ENCODE measurements around the gene TGFBR3L.

DNA sequence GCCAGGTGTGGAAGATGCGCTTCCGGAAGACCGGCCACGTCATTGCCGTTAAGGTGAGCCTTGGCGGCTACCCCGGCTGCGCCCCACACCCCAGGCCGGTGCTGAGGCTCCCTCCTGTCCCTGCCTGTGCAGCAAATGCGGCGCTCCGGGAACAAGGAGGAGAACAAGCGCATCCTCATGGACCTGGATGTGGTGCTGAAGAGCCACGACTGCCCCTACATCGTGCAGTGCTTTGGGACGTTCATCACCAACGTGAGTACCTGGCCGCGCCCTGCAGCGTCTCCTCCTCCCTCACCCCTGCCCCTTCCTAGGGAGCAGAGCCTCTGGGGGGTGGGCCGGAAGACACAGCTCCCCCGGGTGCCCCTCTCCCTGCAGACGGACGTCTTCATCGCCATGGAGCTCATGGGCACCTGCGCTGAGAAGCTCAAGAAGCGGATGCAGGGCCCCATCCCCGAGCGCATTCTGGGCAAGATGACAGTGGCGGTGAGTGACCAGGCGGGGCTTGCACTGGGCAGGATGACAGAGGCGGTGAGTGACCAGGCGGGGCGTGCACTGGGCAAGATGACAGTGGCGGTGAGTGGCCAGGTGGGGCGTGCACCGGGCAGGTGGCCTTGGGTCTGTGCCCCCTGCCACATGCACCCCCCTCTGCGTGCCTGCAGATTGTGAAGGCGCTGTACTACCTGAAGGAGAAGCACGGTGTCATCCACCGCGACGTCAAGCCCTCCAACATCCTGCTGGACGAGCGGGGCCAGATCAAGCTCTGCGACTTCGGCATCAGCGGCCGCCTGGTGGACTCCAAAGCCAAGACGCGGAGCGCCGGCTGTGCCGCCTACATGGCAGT lies 4.1 kb upstream of the TGFBR3L start:
- TF ChIP-seq, protein P1, sequence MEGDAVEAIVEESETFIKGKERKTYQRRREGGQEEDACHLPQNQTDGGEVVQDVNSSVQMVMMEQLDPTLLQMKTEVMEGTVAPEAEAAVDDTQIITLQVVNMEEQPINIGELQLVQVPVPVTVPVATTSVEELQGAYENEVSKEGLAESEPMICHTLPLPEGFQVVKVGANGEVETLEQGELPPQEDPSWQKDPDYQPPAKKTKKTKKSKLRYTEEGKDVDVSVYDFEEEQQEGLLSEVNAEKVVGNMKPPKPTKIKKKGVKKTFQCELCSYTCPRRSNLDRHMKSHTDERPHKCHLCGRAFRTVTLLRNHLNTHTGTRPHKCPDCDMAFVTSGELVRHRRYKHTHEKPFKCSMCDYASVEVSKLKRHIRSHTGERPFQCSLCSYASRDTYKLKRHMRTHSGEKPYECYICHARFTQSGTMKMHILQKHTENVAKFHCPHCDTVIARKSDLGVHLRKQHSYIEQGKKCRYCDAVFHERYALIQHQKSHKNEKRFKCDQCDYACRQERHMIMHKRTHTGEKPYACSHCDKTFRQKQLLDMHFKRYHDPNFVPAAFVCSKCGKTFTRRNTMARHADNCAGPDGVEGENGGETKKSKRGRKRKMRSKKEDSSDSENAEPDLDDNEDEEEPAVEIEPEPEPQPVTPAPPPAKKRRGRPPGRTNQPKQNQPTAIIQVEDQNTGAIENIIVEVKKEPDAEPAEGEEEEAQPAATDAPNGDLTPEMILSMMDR (IDR thresholded peaks at IDR 0.05), result no peak
- TF ChIP-seq EP300 (IDR thresholded peaks at IDR 0.05), result no peak
- TF ChIP-seq POLR2A (IDR thresholded peaks at IDR 0.05), result no peak

Measured in ovary (tissue), 3 donors.